PC-3 (cell line): ENCODE data around the gene FLCN.

Experiments
- CTCF ChIP-seq: fragments of 300-600 bp; sonication (generic); conservative IDR thresholded peaks from 2 replicates; pipeline ENCODE4 v1.5.1; 2017; ENCODE audit warnings: antibody characterized with exemption, low read depth, mild to moderate bottlenecking, low read length
- EZH2phosphoT487 ChIP-seq: fragments of 300-600 bp; sonication (generic); IDR thresholded peaks from 2 replicates; pipeline ENCODE4 v1.6.1; 2018; ENCODE audit warnings: mild to moderate bottlenecking, antibody characterized with exemption, low read length, borderline replicate concordance

GRCh38 chr17:17200831-17201230 lies 36.1 kb downstream of the FLCN start:
- TF ChIP-seq CTCF (no peak), EZH2phosphoT487 (no peak)
